Measurements from ENCODE around the gene ZFAND2B.
"Not testable (repeated sequence)": the region's sequence is repeated elsewhere in the genome, so short reads cannot be mapped to it uniquely, and the experiment has no call there.

ZFAND2B gene

DNA sequence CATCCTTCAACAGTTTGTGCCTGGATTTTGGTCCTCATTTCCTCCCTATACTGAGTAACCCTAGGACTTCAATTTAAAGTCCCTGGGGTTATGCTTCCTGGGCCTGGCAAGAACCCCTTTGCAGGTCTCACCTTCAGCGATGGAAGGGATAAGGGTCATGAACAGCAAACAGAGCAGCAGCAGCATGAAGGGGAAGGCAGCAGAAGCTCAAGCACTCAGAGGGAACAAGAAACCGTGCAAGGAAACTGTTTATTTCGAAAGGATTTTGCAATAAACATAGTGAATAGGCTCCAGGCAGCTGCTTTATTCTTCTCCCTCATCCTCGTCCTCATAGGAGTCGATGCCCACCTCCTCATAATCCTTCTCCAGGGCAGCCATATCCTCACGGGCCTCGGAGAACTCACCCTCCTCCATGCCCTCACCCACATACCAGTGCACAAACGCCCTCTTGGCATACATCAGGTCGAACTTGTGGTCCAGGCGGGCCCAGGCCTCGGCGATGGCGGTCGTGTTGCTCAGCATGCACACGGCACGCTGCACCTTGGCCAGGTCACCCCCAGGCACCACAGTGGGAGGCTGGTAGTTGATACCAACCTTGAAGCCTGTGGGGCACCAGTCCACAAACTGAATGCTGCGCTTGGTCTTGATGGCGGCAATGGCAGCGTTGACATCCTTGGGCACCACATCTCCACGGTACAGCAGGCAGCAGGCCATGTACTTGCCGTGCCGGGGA lies 43.6 kb downstream of the ZFAND2B start:
- no peak for DNase-seq (ENCODE audit: low spot score)

DNA sequence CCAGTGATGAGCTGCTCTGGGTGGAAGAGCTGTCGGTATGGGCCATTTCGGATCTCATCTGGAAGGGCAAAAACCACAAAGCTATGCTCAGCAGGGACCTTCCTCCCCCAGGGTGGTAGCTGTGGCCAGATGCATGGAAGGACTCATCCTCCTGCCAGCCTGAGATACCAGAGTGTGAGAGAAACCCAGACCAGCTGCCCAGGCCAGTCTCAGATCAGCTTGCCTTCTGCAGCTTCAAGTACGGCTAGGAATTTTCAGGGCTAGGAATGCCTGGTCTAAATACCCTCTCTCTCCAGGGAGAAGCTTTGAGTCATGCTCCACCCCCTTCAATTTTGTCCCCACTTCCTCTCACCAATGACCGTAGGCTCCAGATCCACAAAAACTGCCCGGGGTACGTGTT lies 45.1 kb downstream of the ZFAND2B start:
- DNase-seq (ENCODE audit: low spot score): no peak

DNA sequence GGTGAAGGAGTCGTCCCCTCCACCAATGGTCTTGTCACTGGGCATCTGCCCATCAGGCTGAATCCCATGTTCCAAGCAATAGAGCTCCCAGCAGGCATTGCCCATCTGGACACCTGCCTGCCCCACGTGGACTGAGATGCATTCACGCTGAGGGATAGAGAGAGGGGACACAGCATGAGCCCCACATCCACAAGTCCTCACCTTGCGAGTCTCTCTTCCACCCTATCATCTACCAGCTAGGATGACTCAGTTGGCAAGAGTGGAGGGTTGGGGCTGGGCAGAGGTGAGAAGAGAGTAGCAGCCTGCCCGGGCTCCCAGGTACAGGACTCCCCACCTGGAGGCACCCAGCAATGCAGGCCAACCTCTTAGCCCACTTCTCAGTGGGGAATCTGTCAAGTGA lies 45.5 kb downstream of the ZFAND2B start:
- no peak for DNase-seq (ENCODE audit: low spot score)

DNA sequence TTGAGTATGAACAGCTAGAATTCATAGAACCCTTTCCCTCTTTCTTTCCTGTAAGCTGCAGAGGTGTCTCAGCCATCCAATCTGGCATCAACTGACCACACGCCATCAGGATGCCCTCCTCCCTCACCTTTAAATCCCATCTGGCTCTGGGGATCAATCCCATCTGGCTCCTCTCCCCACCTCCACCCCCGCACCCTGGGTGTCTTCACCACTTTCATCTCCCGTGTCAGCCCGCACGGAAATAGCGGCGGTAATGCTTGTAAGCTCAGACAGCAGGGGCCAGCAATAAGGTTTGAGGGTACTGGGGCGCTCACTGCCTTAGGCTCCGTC lies 46.0 kb downstream of the ZFAND2B start:
- peak; percentile 35 for DNase-seq (ENCODE audit: low spot score)

DNA sequence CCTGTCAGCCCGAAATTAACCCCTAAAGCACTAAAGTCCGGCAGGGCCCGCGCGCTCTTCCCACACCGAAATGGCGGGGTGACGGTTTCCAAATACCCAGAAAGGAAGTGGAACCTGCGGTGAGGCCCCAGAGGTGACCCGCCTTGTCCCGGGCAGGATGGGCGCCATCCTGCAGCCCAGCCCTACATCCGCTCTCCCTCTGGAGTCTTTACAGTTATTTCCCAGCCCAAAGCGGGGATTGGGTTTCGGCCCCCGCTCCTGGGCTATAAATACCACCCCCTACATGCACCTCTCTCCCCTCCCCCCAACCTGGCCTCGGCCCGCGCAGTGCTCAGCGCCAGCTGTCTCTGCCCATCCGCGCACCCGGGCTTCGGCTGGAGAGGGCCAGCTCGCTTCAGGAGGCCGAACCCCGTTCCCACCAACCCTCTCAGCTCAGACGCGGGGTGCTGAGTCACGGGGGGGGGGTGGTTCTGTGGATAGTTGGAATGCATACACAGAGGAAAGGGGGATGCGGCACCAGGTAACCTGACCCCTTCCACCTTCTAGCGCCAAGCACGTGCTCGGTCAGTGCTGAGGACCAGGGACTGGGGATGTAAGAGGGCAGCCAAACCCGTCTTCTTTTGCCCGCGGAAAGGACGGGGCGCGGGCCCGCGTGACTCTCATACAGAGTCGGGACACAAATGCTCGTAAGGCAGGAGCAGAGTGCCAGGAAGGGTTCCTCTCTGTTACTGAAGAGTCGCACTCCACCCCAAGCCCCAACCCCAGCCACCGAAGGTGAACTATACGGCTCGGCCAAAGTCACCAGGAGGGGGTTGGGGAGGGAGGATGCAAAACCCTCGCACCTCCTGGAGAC lies 46.5 kb downstream of the ZFAND2B start, which contains the start of gene TUBA4B:
TSS of gene TUBA4B (plus strand) at position 344 of the 853 bp plus-strand sequence. CDS start at position 509, 165 bp downstream.
- DNase-seq (ENCODE audit: low spot score): peak; percentile 89

DNA sequence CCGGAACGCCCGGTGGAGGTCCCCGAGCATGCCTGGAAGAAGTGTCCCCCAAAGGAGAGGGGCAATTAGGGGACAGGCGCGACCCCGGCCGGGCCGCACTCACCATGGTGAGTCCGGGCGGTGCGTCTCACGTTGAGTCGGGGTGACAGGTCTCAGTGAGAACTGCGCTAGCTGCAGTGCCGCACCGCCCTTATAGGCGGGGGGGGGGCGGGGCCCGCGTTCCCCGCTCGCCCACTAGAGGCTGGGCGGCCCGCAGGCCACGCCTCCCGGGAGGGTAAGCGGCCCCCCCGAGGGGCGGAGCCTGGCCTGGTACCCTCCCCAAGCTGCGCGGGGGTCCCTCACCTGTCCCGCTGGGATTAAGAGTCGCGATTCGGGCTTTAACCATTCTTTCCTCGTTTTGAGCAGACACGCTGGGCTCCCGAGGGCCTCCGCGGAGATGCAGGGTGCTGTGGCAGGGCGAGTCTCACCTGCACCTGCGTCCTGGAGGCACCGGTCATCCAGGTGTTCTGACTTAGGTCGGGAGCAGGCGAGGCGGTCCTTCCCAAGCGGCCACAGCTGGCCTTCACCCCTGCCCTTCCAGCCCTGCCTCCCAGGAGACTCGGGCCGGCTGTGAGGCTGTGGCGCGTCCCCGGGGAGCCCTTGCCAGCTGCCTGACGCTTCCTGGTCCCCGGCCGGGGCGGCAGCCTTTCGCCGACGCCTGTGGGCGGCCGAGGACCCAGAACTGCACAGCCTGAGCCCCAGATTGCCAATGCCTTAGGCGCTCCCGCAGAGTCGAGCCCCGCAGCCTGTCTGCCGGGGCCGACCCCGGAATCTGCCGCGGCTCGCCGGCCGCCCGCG lies 47.4 kb downstream of the ZFAND2B start, which contains the start of gene TUBA4A:
TSS of gene TUBA4A (minus strand) at position 166 of the 837 bp plus-strand sequence. CDS start at position 106, 60 bp downstream.
- DNase-seq (ENCODE audit: low spot score): peak; percentile 77

DNA sequence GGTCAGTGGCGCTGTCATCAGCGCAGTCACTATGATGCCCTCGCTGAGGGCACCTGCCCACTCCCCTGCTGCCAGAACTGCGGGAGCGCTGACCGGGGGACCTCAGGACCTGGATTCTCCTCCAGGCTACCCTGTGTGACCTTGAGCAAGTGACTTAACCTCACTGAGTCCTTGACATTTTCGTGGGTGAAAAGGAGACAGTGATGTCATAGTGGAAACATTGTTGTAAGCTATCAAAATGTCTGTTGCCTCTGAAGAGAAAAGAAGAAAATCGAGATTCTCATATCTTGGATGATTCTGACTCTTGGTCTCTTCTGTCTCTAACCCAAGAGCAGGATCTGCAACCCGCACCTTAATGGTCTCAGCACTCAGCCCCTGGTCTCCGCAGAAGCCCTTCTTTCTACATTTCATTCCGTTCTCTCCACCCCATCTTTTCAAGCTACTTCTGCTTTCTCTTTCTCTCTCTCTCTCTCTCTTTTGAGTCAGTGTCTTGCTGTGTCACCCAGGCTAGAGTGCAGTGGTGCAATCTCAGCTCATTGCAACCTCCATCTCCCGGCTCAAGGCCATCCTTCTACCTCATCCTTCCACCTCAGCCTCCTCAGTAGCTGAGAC lies 48.1 kb downstream of the ZFAND2B start:
- DNase-seq (ENCODE audit: low spot score): no peak

DNA sequence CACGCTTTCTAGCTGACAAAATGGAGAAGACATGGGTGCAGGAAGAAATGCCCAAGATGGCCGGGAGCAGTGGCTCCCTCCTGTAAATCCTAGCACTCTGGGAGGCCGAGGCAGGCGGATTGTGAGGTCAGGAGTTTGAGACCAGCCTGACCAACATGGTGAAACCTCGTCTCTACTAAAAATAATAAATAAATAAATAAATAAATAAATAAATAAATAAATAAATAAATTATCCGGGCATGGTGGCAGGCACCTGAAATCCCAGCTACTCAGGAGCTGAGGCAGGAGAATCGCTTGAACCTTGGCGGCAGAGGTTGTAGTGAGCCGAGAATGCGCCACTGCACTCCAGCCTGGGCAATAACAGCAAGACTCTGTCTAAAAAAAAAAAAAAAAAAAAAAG lies 52.4 kb downstream of the ZFAND2B start:
- DNase-seq (ENCODE audit: low spot score): not testable (repeated sequence)

All from SW480 (cell line).